Tibial nerve (tissue), 4 donors: ENCODE results near the gene PRSS48. TPM values are rescaled to one million over a fixed set of nuclear protein-coding genes. Genes with fewer than 3 reads are reported as not detected.

Experiments
- DNase-seq, 2 donors: peaks; one replicate each; pipeline ENCODE4 v3.0.0-alpha.2; 2019; ENCODE audit warnings: low spot score in 2 of 2
- H3K27ac ChIP-seq, 4 donors: fragments of 200-600 bp; sonication (generic) in 3 of 4; one replicate each; pipeline ENCODE4 v1.5.1; 2017 to 2019; ENCODE audit warnings: mild to moderate bottlenecking in 1 of 4
- H3K27me3 ChIP-seq, 2 donors: fragments of 200-600 bp; sonication (generic) in 1 of 2; one replicate each; pipeline versions ENCODE4 v1.5.1 to v1.6.0; 2017 to 2019
- H3K36me3 ChIP-seq, 3 donors: fragments of 200-600 bp; sonication (generic); one replicate each; pipeline ENCODE4 v1.5.1; 2018 to 2019
- H3K4me1 ChIP-seq, 4 donors: fragments of 200-600 bp; sonication (generic) in 3 of 4; one replicate each; pipeline ENCODE4 v1.5.1; 2017 to 2019
- H3K4me3 ChIP-seq, 4 donors: fragments of 200-600 bp; sonication (generic) in 3 of 4; one replicate each; pipeline ENCODE4 v1.5.1; 2017 to 2019; ENCODE audit warnings: mild to moderate bottlenecking in 1 of 4, moderate library complexity in 1 of 4
- H3K9me3 ChIP-seq, 4 donors: fragments of 200-600 bp; sonication (generic) in 3 of 4; one replicate each; pipeline ENCODE4 v1.5.1; 2017 to 2019
- EP300 ChIP-seq, 2 donors: sonication (generic); formaldehyde crosslinking; IDR thresholded peaks; one replicate each; pipeline ENCODE4 v1.6.1; 2017; ENCODE audit warnings: antibody characterized with exemption in 2 of 2, mild to moderate bottlenecking in 1 of 2
- POLR2A ChIP-seq, 2 donors: fragments of 450-650 bp; IDR thresholded peaks; one replicate each; pipeline ENCODE4 v1.6.1; 2017; ENCODE audit warnings: antibody characterized with exemption in 2 of 2, mild to moderate bottlenecking in 2 of 2, moderate library complexity in 2 of 2
- WGBS, 2 donors: methylation state at CpG; one replicate each; pipeline ENCODE4 v1.1.5; 2018; 5-methylcytosine and 5-hydroxymethylcytosine counted together
- total RNA-seq, 4 donors: library from RNA; depleted of rRNA; stranded (reverse); fragments of >200 nt; gene quantifications; one replicate each; pipeline ENCODE4 v1.1.0, GENCODE V29; 2016
- TF ChIP-seq, protein P1 (sequence below), 5 experiments: fragments of 200-600 bp in 3 of 5; fragments of 450-650 bp in 2 of 5; sonication (generic) in 3 of 5; IDR thresholded peaks; one replicate each; pipeline ENCODE4 v1.5.1; 2016 to 2019; ENCODE audit warnings: antibody characterized with exemption in 5 of 5, mild to moderate bottlenecking in 3 of 5, moderate library complexity in 2 of 5

PRSS48 gene
- total RNA-seq, result not detected

- peak within 1 kb of the TSS in 3 of 4 donors; percentile 21 to 46 (median 27) for H3K27ac ChIP-seq
- DNase-seq, result peak in 1 of 2 donors; percentile 24
- peaks cover 0 to 38% (median 0%) of the 10 kb centered on the region in 4 donors for H3K4me1 ChIP-seq
- 62 to 68% methylated on average over 7 of the region's 7 CpGs for WGBS, 2 donors
- H3K9me3 ChIP-seq, result no peaks in the 10 kb centered on the region
- TF ChIP-seq, protein P1, sequence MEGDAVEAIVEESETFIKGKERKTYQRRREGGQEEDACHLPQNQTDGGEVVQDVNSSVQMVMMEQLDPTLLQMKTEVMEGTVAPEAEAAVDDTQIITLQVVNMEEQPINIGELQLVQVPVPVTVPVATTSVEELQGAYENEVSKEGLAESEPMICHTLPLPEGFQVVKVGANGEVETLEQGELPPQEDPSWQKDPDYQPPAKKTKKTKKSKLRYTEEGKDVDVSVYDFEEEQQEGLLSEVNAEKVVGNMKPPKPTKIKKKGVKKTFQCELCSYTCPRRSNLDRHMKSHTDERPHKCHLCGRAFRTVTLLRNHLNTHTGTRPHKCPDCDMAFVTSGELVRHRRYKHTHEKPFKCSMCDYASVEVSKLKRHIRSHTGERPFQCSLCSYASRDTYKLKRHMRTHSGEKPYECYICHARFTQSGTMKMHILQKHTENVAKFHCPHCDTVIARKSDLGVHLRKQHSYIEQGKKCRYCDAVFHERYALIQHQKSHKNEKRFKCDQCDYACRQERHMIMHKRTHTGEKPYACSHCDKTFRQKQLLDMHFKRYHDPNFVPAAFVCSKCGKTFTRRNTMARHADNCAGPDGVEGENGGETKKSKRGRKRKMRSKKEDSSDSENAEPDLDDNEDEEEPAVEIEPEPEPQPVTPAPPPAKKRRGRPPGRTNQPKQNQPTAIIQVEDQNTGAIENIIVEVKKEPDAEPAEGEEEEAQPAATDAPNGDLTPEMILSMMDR (IDR thresholded peaks at IDR 0.05), result peak; percentile 52 to 63 (median 56)
- no peak for TF ChIP-seq EP300 (IDR thresholded peaks at IDR 0.05)
- H3K36me3 ChIP-seq, result no peaks in the 10 kb centered on the region
- H3K27me3 ChIP-seq, result no peaks in the 10 kb centered on the region
- H3K4me3 ChIP-seq, result no peak within 1 kb of the TSS
These were observed at the start of gene PRSS48 for GRCh38 chr4:151276787-151277562. Gene PRSS48, plus strand, starts transcription at chr4:151277161. Its CDS starts 12 bp downstream, at chr4:151277173.

DNA sequence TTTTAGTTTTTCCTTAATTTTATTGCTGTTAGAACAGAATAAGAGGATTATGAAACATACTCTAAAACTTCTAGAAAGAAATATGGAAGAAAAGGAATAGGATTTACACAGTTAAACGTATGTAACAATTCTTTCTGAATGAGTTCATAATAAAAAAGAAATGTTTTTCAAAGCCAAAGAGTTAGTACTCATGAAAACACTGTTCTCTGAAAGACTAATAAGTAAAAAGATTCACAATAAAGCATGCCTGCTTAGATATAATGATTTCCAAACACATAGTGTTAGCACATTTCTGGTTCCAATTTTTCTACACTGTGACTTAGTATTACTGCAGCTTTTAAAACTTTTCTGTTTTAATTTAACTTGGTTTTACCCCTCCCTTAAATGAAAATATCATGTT is 49.8 kb upstream of the PRSS48 start:
- no peak for DNase-seq
- H3K4me1 ChIP-seq, result peaks cover 0 to 60% (median 20%) of the 10 kb centered on the region in 4 donors
- H3K4me3 ChIP-seq, result peak overlapping the region; percentile 18 to 53 (median 30)
- no peak for TF ChIP-seq EP300 (IDR thresholded peaks at IDR 0.05)
- TF ChIP-seq POLR2A (IDR thresholded peaks at IDR 0.05), result no peak
- TF ChIP-seq, protein P1 (IDR thresholded peaks at IDR 0.05), result no peak
- no peaks in the 10 kb centered on the region for H3K27me3 ChIP-seq
- H3K36me3 ChIP-seq, result peaks cover 0 to 7% (median 0%) of the 10 kb centered on the region in 3 donors
- H3K9me3 ChIP-seq, result no peaks in the 10 kb centered on the region
- WGBS, 2 donors, result 14 to 19% methylated on average over 1 of the region's 1 CpG
- H3K27ac ChIP-seq, result peak overlapping the region; percentile 55 to 96 (median 80)

DNA sequence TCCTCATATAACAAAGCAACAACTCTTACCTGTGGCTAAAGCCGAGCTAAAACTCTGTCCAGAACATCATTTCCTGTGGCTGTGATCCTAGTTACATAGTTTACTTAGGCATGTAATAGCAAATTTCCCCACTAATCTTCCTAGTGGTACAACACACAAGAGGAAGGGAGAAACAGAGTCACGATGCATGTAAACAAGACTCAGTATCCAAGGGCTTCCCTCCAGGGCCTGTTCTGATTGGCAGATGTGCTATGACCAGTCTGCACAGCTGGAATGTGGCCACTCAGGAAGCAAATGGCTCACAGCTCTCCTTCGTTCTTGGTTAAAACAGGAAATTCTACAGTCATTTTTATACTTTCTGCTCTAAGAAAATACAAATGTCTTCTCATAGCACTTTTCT is 49.2 kb upstream of the PRSS48 start:
- no peaks in the 10 kb centered on the region for H3K27me3 ChIP-seq

GRCh38 chr4:151228189-151229119 is 48.5 kb upstream of the PRSS48 start:
- peak overlapping the region; percentile 55 to 96 (median 80) for H3K27ac ChIP-seq
- H3K4me1 ChIP-seq, result peaks cover 0 to 61% (median 18%) of the 10 kb centered on the region in 4 donors
- no peaks in the 10 kb centered on the region for H3K9me3 ChIP-seq
- no peak for DNase-seq
- TF ChIP-seq, protein P1 (IDR thresholded peaks at IDR 0.05), result no peak
- TF ChIP-seq EP300 (IDR thresholded peaks at IDR 0.05) (peak in 1 of 2 donors; percentile 8), POLR2A (IDR thresholded peaks at IDR 0.05) (no peak)
- 55 to 59% methylated on average over 6 of the region's 6 CpGs for WGBS, 2 donors
- H3K36me3 ChIP-seq, result peaks cover 0 to 7% (median 0%) of the 10 kb centered on the region in 3 donors
- H3K4me3 ChIP-seq, result peak overlapping the region in 1 of 4 donors; percentile 53
- no peaks in the 10 kb centered on the region for H3K27me3 ChIP-seq

More for the DNA sequence above, 49.2 kb upstream of the PRSS48 start:
- Histone ChIP-seq H3K9me3 (no peaks in the 10 kb centered on the region), H3K4me3 (peak overlapping the region; percentile 18 to 53 (median 30)), H3K4me1 (peaks cover 0 to 64% (median 20%) of the 10 kb centered on the region in 4 donors), H3K36me3 (peaks cover 0 to 7% (median 0%) of the 10 kb centered on the region in 3 donors), H3K27ac (peak overlapping the region; percentile 55 to 96 (median 80))
- TF ChIP-seq POLR2A (IDR thresholded peaks at IDR 0.05) (no peak), EP300 (IDR thresholded peaks at IDR 0.05) (peak in 1 of 2 donors; percentile 80)
- TF ChIP-seq, protein P1 (IDR thresholded peaks at IDR 0.05), result peak in 1 of 5 experiments; percentile 12
- DNase-seq, result peak; percentile 66 to 81
- WGBS, 2 donors, result 7 to 15% methylated on average over 3 of the region's 3 CpGs
